ENCODE measurements around the gene CALCB.

DNA sequence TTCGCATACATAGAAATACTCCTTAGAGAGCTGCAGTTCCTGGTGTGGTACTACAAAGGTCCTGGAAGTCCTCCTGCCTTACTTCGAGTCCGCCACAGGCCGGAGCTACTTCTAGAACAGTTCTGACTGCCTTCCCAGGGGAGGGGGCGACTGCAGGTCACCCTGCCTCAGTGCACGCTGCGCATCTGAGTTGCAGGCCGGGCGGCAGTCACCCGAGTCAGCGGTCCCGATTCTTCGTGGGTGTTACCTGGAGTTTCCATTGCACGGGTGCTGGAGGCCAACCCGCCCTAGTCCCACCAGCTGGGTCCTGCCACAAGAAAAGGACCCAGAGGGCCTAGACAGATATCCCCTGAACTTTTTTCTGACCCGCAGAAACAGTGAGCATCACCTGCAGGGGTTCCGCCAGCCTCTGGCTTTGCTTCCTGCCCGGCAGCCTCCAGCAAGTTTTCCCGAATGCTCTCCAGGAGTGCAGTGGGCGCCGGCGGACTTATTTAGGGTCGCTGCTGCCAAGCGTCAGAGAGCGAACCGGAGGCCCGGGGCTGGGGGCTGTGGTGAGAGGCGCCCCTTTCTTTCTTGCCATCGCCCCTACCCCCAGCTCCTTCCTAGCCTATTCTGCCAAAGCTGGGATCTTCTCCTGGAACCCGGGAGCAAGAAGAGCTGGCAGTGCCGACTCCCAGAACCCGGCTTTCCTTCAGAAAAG, 1.7 kb upstream of the CALCB start:
- TF ChIP-seq CTCF (IDR thresholded peaks at IDR 0.05) (no peak), EZH2 (IDR thresholded peaks at IDR 0.05) (no peak), EZH2phosphoT487 (IDR thresholded peaks at IDR 0.05) (no peak)

Measured in neural progenitor cell (in vitro differentiated cells).